Fibroblast of skin of scalp (primary cell): ENCODE results near the gene CLCN2.

Source experiments
- DNase-seq: peaks from one replicate; pipeline ENCODE4 v3.0.0-alpha.2; 2013

The CLCN2 gene

GRCh38 chr3:184360070-184360928 lies 1.1 kb downstream of the CLCN2 start:
- no peak for DNase-seq

- DNase-seq: no peak
These were observed 1.8 kb downstream of the CLCN2 start for GRCh38 chr3:184359610-184360009.

DNA sequence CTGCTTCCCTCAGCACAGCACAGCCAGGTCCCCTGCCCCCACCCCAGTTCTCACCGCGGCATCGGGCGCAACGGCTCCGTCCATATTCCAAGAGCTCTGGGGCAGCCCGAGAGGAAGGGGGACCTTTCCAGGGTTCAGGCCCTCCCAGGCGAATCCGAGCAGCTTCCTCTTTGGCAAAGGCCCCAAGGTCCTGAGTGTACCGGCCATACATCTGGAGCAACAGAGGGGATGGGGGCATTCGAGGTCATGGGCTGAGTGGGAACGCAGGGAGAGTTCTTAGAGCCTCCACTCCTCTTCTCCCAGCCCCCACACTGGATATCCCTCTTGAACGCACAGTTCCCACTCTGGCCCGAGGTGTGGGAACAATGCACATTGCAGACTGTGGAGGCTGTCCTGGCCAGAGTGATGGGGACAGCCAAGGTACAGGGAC lies 2.5 kb downstream of the CLCN2 start:
- DNase-seq: no peak

- no peak for DNase-seq
These were observed 3.2 kb downstream of the CLCN2 start for GRCh38 chr3:184358124-184358767.

DNA sequence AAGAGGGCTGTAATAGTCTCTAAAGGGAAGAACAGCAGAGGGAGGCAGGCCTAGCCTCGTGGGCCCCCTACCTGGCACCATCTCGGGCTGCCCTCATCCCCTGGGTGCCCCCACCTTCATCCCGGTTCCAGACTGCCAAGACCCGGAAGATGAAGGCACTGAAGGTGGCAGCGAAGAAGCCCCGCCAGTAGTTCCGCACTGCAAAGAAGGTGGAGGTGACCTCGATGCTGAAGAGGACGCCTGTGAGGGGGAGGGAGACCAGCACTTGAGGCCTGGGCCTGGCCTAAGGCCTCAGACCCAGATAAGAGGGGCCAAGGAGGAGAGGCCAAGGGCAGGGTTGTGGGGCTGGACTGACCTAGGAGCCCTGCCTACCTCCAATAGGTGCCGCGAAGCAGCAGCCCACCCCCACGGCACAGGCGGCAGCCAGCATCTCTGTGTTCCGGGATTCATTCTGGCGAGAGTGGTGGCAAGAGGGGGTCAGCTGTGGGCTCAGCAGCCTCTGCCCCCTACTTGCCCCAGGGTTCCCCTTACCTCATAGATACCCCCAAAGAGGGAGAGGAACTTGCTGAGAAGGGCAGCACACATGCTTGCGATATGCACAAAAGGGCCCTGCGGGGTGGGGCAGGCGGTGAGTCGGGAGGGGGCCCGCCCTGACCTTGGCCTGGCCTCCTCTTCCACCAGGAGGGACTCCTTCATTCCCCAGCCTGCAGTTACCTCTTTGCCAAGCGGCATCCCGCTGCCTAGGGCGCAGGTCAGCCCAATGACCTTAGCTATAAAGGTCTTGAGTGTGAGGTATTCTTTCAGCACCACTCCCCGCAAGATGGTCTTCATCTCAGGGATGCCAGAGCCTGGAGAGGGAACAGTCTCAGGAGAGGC lies 3.9 kb downstream of the CLCN2 start:
- DNase-seq: no peak

DNA sequence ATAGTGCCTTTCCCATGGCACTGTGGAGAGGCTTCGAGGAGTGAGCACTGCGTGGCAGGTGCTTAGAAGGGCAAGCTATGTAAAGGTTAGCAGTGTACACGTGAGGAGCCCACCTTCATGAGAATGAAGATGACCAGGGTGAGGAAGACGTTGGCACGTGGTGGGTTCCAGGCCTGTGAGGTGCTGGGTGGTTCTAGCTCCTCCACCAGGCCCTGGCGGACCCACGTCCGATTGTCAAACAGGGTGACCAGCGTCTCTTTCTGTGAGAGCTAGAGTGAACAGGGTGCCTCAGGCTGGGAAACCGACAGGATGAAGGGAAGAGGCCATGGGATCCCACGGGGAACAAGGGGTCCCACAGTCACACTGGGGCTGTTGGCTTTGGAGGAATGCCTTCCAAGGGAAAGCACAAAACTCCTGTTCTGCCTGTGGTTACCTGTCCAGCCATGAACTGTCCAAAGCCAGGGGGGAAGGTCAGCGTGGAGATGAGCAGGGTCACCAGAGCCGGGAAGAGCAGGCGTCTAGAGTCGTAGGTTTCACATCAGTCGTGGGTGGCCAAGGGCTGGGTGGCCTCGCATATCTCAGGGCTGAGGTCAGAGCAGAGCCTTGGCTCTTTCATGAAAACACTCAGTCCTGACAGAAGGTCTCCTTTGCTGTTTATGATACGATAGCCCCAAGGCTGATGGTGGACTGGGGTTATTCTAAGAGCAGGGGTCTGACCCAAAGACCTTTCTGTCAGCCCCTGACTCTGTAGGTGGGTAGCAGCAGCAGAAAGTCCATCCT lies 6.0 kb downstream of the CLCN2 start:
- no peak for DNase-seq

DNA sequence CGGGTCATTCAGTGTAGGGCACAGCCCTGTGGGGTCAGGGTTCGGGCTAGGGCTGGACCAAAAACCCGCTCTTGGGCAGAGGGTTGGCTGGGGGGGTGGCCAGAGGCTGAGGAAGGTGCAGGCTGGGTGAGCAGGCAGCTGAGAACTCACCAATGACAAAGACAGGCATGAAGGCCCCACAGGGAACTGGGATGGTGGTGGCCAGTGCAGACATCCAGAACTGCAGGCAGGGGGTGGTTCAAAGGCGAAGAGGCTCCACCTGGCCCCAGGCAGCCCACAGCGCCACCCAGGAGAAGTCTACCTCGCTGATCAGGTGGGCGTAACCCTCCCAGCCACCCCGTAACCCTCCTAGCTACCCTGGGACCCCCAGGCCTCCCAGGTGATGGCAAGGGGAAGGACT lies 6.7 kb downstream of the CLCN2 start:
- DNase-seq: no peak

DNA sequence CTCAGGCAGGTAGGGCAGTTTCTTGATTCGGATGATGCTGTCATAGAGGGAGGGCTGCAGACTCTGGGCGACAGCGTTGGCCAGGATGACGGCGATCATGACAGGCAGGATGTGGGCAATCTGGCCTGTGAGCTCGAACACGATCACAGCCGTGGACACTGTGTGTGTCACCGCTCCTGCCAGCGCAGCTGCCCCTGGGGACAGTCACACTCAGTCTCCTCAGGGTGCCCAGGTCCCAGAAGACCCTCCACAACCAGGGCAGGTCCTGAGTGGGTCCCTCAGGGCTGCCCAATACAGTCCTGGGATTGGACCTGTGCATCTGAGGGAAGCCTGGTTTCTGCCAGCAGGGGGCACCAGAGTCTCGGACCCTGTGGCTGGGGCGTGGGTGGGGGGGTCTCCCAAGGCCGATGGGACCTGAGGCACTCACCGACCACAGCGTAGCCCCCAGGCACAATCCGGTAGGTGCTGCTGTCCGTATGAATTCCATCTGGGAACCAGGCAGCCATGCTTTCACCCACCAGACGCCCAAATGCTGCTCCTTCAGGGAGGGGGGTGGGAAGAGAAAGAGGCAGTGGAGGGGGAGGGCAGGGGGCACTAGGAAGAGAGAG lies 7.2 kb downstream of the CLCN2 start:
- DNase-seq: peak; percentile 30

DNA sequence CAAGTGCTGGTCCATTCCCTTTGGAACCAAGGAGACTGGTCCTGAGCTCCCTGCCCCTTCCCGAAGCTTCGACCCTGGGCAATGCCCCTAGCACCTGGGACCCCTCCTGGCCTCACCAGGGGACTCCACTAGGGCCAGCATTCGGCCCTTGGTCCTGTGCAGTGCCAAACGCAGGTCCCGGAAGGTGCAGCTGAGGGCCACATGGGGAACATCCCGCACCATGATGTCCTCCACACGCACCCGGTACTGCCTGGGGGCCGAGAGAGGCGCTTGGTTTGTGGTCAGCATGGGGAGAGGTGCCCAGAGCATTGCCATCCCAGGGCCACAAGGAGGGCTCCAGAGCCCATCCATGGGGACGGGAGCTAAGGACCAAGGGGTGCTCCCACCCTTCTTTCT lies 7.9 kb downstream of the CLCN2 start:
- no peak for DNase-seq

DNA sequence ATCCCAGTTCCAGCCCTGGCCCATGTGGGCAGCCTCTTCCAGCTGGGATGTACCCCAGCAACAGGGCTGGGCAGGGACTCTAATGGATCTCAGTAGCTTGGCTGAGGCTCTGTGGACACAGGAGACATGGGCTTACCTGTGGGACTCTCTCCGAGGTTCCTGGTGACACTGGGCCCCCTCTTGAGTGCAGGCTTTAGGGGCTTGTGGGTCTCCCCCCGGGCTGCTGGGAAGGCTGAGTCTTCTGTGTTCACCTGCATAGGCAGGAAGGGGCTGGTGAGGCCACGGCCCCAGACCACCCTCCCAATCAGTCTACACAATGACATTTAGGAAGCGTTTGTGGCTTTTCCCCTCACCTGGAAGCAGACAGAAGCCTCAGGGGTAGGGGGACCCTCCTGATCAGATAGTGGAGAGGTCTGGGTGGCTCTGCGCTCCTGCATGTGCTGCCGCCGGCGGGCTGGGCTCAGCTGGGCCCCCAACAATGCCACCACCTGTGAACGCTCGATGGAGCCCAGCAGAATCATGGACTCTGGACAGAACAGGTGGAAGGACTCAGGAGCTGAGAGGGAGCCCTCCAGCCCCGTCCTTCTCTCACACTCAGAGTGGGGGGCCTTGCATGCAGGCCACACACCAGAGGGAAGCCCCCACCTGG lies 8.4 kb downstream of the CLCN2 start:
- DNase-seq: no peak

DNA sequence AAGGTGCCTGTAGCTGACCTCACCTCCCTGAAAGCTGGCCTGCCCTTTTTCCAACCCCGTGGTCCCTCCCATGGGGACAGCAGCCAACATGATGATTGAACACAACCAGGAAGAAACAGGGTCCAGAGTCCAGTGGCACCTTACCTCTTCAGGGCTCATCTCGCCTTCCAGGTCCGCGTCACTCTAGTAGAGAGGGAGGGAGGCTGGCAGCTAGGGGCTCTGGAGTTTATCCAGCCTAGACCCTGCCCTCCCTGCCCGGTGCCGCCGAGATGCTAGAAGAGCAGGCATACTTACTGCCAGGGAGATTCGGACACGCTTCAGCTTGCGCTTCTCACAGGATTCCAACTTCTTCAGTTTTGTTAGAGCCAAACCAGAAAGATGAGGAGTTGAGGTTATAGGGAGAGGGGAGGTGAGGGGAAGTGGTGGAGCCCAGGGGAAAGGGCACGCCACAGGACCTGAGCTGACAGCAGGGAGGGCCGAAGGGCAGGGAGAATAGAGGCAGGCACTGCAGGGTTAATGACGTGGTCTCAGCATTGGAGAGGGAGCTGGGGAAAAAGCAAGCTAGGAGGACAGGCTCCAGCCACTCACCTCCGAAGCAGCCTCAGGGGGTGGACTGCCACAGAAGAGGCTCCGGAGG lies 9.1 kb downstream of the CLCN2 start:
- no peak for DNase-seq

GRCh38 chr3:184351511-184352148 lies 9.8 kb downstream of the CLCN2 start:
- no peak for DNase-seq

DNA sequence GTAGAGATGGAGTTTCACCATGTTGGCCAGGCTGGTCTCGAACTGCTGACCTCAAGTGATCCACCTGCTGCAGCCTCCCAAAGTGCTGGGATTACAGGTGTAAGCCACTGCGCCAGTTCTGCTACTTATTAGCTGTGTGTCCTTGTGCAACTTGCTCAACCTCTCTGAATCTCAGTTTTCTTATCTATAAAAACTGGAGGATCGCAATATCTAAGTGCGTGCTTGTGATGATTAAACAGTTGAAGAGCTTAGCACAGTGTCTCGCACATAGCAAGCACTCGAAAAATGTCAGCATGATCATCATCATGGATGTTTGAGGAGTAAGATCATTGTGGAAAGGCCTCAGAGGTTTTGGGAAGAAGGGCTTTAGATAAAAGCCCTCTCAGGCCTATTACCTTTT lies 10.8 kb downstream of the CLCN2 start:
- DNase-seq: peak; percentile 20

- DNase-seq: no peak
These were observed 11.6 kb downstream of the CLCN2 start for GRCh38 chr3:184349563-184350470.

DNA sequence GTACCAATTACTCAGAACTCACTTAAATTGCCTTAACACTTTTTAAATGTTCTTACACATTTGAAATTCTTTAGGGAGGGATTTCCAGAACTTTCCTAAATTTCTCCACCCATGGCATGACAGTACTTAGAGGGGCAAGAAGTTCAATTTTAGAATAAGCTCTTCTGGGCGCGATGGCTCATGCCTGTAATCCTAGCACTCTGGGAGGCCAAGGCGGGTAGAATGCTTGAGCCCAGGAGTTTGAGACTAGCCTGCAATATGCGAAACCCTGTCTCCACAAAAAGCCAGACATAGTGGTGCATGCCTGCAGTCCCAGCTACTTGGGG lies 13.4 kb downstream of the CLCN2 start:
- no peak for DNase-seq

- no peak for DNase-seq
These were observed 13.9 kb downstream of the CLCN2 start for GRCh38 chr3:184347321-184348056.

DNA sequence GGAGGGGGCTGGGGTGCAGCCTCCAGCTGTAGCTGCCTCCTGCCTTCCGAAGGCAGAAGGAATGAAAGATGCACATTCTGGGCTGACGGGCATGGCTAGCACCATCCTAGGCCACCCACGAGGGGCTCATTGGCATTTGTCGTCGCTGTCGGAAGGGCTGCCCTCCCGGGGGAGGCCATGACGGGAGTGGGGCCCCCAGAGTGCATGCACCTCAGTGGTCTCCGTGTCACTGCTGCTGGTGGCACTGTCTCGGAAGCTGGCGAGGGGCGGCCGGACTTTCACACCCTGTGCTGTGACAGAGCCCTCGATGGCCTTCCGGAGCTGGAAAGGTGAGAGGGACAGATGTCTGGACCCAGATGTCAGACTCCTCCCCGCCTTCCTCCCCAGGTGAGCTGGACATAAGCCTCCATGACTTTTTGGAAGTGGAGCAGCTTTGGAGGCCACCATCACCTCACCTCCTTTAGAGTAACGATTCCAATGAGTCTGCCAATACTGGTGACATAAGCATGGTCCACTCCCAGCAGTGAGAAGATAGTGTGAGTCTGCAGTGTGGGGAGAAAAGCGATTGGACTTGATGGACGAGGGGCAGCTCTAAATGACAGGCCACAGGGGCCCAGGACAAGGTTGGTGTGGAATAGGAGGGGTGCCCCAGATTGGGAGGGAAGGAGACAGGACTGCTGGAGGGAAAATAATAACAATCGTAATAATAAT lies 14.8 kb downstream of the CLCN2 start:
- DNase-seq: no peak
